Measurements from ENCODE around the gene KLHL29. TPM values are rescaled to one million over a fixed set of nuclear protein-coding genes. Genes with fewer than 3 reads are reported as not detected.

The KLHL29 gene
- total RNA-seq, 1 donor from 2014 or later: 17.5 TPM

GRCh38 chr2:23751747-23752265, 366.8 kb downstream of the KLHL29 start:
- Mint-ChIP-seq H3K27ac (ENCODE audit: unreplicated experiment) (no peak overlapping the region), H3K9me3 (ENCODE audit: unreplicated experiment) (no peaks in the 10 kb centered on the region), H3K4me1 (ENCODE audit: unreplicated experiment) (peaks cover 7% of the 10 kb centered on the region), H3K36me3 (ENCODE audit: low read depth, unreplicated experiment) (no peaks in the 10 kb centered on the region), H3K27me3 (ENCODE audit: unreplicated experiment) (no peaks in the 10 kb centered on the region), H3K4me3 (ENCODE audit: unreplicated experiment) (no peak overlapping the region)
- TF ChIP-seq, protein P1, sequence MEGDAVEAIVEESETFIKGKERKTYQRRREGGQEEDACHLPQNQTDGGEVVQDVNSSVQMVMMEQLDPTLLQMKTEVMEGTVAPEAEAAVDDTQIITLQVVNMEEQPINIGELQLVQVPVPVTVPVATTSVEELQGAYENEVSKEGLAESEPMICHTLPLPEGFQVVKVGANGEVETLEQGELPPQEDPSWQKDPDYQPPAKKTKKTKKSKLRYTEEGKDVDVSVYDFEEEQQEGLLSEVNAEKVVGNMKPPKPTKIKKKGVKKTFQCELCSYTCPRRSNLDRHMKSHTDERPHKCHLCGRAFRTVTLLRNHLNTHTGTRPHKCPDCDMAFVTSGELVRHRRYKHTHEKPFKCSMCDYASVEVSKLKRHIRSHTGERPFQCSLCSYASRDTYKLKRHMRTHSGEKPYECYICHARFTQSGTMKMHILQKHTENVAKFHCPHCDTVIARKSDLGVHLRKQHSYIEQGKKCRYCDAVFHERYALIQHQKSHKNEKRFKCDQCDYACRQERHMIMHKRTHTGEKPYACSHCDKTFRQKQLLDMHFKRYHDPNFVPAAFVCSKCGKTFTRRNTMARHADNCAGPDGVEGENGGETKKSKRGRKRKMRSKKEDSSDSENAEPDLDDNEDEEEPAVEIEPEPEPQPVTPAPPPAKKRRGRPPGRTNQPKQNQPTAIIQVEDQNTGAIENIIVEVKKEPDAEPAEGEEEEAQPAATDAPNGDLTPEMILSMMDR (IDR thresholded peaks at IDR 0.05; ENCODE audit: unreplicated experiment): no peak
- no peak for DNase-seq (ENCODE audit: low spot score)

- Mint-ChIP-seq H3K9me3 (ENCODE audit: unreplicated experiment) (no peaks in the 10 kb centered on the region), H3K27ac (ENCODE audit: unreplicated experiment) (no peak overlapping the region), H3K27me3 (ENCODE audit: unreplicated experiment) (peaks cover 1% of the 10 kb centered on the region), H3K4me1 (ENCODE audit: unreplicated experiment) (peaks cover 21% of the 10 kb centered on the region), H3K4me3 (ENCODE audit: unreplicated experiment) (no peak overlapping the region), H3K36me3 (ENCODE audit: low read depth, unreplicated experiment) (peaks cover 3% of the 10 kb centered on the region)
- TF ChIP-seq, protein P1 (IDR thresholded peaks at IDR 0.05; ENCODE audit: unreplicated experiment): no peak
- no peak for DNase-seq (ENCODE audit: low spot score)
Measured at GRCh38 chr2:23753291-23754010, 368.5 kb downstream of the KLHL29 start.

GRCh38 chr2:23754970-23755369, 370.0 kb downstream of the KLHL29 start:
- peaks cover 1% of the 10 kb centered on the region for H3K27me3 Mint-ChIP-seq (ENCODE audit: unreplicated experiment)
- TF ChIP-seq, protein P1 (IDR thresholded peaks at IDR 0.05; ENCODE audit: unreplicated experiment): no peak
- no peak overlapping the region for H3K4me3 Mint-ChIP-seq (ENCODE audit: unreplicated experiment)
- no peak overlapping the region for H3K27ac Mint-ChIP-seq (ENCODE audit: unreplicated experiment)
- peaks cover 21% of the 10 kb centered on the region for H3K4me1 Mint-ChIP-seq (ENCODE audit: unreplicated experiment)
- DNase-seq (ENCODE audit: low spot score): no peak
- no peaks in the 10 kb centered on the region for H3K9me3 Mint-ChIP-seq (ENCODE audit: unreplicated experiment)
- peaks cover 3% of the 10 kb centered on the region for H3K36me3 Mint-ChIP-seq (ENCODE audit: low read depth, unreplicated experiment)

DNA sequence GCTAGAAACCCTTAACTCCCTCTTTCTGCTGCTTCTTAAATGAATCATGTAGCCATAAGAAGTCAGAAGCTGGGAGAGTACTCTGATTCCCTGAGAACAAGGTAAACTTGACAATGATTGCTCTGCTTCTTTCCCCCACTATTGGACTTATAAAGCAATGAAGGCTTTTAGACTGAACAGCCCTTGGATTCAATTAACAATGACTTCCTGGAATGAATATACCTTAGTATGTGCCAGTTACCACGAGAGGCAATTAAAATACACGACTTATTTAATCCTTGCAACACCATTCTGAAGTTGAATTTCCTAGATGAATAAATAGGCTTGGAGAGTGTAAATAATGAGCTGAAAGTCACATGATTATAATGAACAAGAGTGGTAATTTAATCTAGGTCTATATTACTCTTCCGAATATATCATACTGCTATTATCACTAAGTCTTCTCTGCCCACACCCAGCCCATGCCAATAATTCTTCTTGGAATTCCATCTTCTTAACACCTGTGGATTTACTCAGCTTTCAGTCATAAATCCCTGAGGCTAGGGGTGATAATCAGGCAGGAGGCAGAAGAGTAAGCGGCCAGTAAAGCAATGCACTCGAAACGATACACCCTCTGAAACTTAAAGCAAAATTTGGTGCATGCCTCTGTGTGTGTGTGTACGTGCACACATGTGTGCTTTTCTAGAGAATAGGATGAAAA, 371.8 kb downstream of the KLHL29 start:
- peaks cover 3% of the 10 kb centered on the region for H3K36me3 Mint-ChIP-seq (ENCODE audit: low read depth, unreplicated experiment)
- peaks cover 1% of the 10 kb centered on the region for H3K27me3 Mint-ChIP-seq (ENCODE audit: unreplicated experiment)
- H3K4me3 Mint-ChIP-seq (ENCODE audit: unreplicated experiment): no peak overlapping the region
- H3K4me1 Mint-ChIP-seq (ENCODE audit: unreplicated experiment): peaks cover 24% of the 10 kb centered on the region
- no peak overlapping the region for H3K27ac Mint-ChIP-seq (ENCODE audit: unreplicated experiment)
- no peak for DNase-seq (ENCODE audit: low spot score)
- TF ChIP-seq, protein P1 (IDR thresholded peaks at IDR 0.05; ENCODE audit: unreplicated experiment): no peak
- H3K9me3 Mint-ChIP-seq (ENCODE audit: unreplicated experiment): no peaks in the 10 kb centered on the region

Data from endothelial cell (in vitro differentiated cells).